RWPE2 (cell line): ENCODE results near the gene COQ6.

Experiments used
- ATAC-seq: fragments of 200-7000 bp; cut with Tn5 transposase; 3 replicates; pipeline ENCODE4 v1.9.1; 2021; ENCODE audit warnings: low read depth
- DNase-seq: peaks from one replicate; pipeline ENCODE4 v3.0.0-alpha.2; 2020; ENCODE audit warnings: low spot score
- H3K27ac ChIP-seq: fragments of 450-650 bp; 2 replicates; pipeline ENCODE4 v1.5.1; 2017; ENCODE audit warnings: mild to moderate bottlenecking; ENCODE audit not compliant: poor library complexity, severe bottlenecking
- H3K27me3 ChIP-seq: fragments of 250-450 bp; sonication (Bioruptor Pico); 2 replicates; pipeline ENCODE4 v1.5.1; 2021; ENCODE audit warnings: mild to moderate bottlenecking, moderate library complexity; ENCODE audit not compliant: insufficient read depth, poor library complexity, severe bottlenecking
- H3K36me3 ChIP-seq: fragments of 250-450 bp; sonication (Bioruptor Pico); 2 replicates; pipeline ENCODE4 v1.5.1; 2020; ENCODE audit warnings: low read depth, mild to moderate bottlenecking, moderate library complexity
- H3K4me1 ChIP-seq: fragments of 250-450 bp; sonication (Bioruptor Pico); 2 replicates; pipeline ENCODE4 v1.5.1; 2021; ENCODE audit warnings: mild to moderate bottlenecking, moderate library complexity; ENCODE audit not compliant: insufficient read depth, poor library complexity, severe bottlenecking
- H3K4me3 ChIP-seq: fragments of 250-450 bp; sonication (Bioruptor Pico); 2 replicates; pipeline ENCODE4 v1.5.1; 2021; ENCODE audit warnings: mild to moderate bottlenecking, moderate library complexity; ENCODE audit not compliant: severe bottlenecking
- H3K9me3 ChIP-seq: fragments of 250-450 bp; sonication (Bioruptor Pico); 2 replicates; pipeline ENCODE4 v1.5.1; 2021; ENCODE audit warnings: mild to moderate bottlenecking, moderate library complexity; ENCODE audit not compliant: severe bottlenecking
- CTCF ChIP-seq: fragments of 450-650 bp; IDR thresholded peaks from one replicate; pipeline ENCODE4 v1.5.1; 2017; ENCODE audit warnings: mild to moderate bottlenecking, moderate library complexity; ENCODE audit not compliant: poor library complexity, severe bottlenecking

COQ6 gene

GRCh38 chr14:73937012-73937411 lies 13.1 kb upstream of the COQ6 start:
- no peak for TF ChIP-seq CTCF
- 0 out of 3 replicates have a peak, but pooled peaks have one; percentile 29 for ATAC-seq

GRCh38 chr14:73942180-73942579 lies 7.9 kb upstream of the COQ6 start:
- Histone ChIP-seq H3K4me3 (no peak overlapping the region), H3K27ac (no peak overlapping the region)

More at GRCh38 chr14:73937012-73937411, 13.1 kb upstream of the COQ6 start:
- Histone ChIP-seq H3K27me3 (no peaks in the 10 kb centered on the region), H3K36me3 (peaks cover 49% of the 10 kb centered on the region), H3K9me3 (no peaks in the 10 kb centered on the region), H3K27ac (no peak overlapping the region), H3K4me3 (no peak overlapping the region), H3K4me1 (no peaks in the 10 kb centered on the region)
- no peak for DNase-seq

GRCh38 chr14:73943083-73943482 lies 7.0 kb upstream of the COQ6 start:
- Histone ChIP-seq H3K4me3 (no peak overlapping the region), H3K27ac (no peak overlapping the region), H3K4me1 (peaks cover 3% of the 10 kb centered on the region), H3K27me3 (no peaks in the 10 kb centered on the region), H3K36me3 (peaks cover 1% of the 10 kb centered on the region), H3K9me3 (no peaks in the 10 kb centered on the region)
- ATAC-seq (peak; percentile 61), DNase-seq (no peak)
- TF ChIP-seq CTCF: no peak

More at GRCh38 chr14:73942180-73942579, 7.9 kb upstream of the COQ6 start:
- TF ChIP-seq CTCF: no peak
- DNase-seq: no peak
- H3K9me3 ChIP-seq: no peaks in the 10 kb centered on the region
- H3K27me3 ChIP-seq: no peaks in the 10 kb centered on the region
- no peak for ATAC-seq
- H3K36me3 ChIP-seq: peaks cover 10% of the 10 kb centered on the region
- H3K4me1 ChIP-seq: peaks cover 3% of the 10 kb centered on the region

- Histone ChIP-seq H3K9me3 (no peaks in the 10 kb centered on the region), H3K36me3 (no peaks in the 10 kb centered on the region), H3K4me1 (peaks cover 3% of the 10 kb centered on the region), H3K27me3 (no peaks in the 10 kb centered on the region), H3K27ac (no peak overlapping the region), H3K4me3 (no peak overlapping the region)
- DNase-seq (no peak), ATAC-seq (no peak)
- no peak for TF ChIP-seq CTCF
These were observed 5.5 kb upstream of the COQ6 start for GRCh38 chr14:73944432-73945158.

- Histone ChIP-seq H3K36me3 (no peaks in the 10 kb centered on the region), H3K4me3 (no peak overlapping the region), H3K27ac (no peak overlapping the region), H3K4me1 (peaks cover 3% of the 10 kb centered on the region), H3K27me3 (no peaks in the 10 kb centered on the region), H3K9me3 (no peaks in the 10 kb centered on the region)
- DNase-seq: no peak
- no peak for ATAC-seq
- TF ChIP-seq CTCF: no peak
These were observed 4.9 kb upstream of the COQ6 start for GRCh38 chr14:73945159-73945670.
